ENCODE data around the gene FUT8.

Gene FUT8

GRCh38 chr14:65496178-65496993, 83.9 kb downstream of the FUT8 start:
- DNase-seq: no peak

DNA sequence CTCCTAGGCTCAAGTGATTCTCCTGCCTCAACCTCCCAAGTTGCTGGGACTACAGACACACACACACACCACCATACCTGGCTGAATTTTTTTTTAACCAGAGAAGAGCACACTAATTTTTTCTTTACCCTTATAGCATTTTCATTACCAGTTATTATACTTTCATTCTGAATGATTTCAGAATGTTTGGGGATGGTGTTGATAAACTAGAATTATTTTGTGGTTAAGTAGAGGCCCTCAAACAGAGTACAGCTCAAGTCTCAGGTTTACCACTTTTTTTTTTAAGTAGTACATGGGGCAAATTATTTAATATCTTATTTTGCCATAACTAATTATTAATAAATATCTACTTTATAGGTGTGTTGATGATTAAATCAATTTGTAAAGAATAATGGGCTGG, 86.6 kb downstream of the FUT8 start:
- no peak for DNase-seq

- DNase-seq: no peak
Measured at GRCh38 chr14:65500075-65500474, 87.5 kb downstream of the FUT8 start.

GRCh38 chr14:65501328-65501727, 88.8 kb downstream of the FUT8 start:
- DNase-seq: no peak

GRCh38 chr14:65502676-65503124, 90.2 kb downstream of the FUT8 start:
- no peak for DNase-seq

- DNase-seq: no peak
Measured at GRCh38 chr14:65503771-65504170, 91.2 kb downstream of the FUT8 start.

- DNase-seq: no peak
Measured at GRCh38 chr14:65506801-65507200, 94.3 kb downstream of the FUT8 start.

DNA sequence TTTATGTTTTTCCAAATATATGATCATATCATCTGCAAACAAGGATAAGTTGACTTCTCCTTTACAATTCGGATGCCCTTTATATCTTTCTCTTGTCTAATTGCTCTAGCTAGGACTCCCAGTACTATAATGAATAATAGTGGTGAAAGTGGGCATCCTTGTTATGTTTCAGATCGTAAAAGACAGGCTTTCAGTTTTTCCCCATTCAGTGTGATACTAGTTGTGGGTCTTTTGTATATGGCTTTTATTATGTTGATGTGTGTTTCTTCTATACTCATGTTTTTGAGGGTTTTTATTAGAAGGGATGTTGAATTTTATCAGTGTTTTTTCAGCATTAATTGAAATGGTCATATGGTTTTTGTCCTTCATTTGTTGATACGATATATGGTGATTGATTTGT, 97.3 kb downstream of the FUT8 start:
- DNase-seq: no peak

- no peak for DNase-seq
Measured at GRCh38 chr14:65513671-65514070, 101.1 kb downstream of the FUT8 start.

DNA sequence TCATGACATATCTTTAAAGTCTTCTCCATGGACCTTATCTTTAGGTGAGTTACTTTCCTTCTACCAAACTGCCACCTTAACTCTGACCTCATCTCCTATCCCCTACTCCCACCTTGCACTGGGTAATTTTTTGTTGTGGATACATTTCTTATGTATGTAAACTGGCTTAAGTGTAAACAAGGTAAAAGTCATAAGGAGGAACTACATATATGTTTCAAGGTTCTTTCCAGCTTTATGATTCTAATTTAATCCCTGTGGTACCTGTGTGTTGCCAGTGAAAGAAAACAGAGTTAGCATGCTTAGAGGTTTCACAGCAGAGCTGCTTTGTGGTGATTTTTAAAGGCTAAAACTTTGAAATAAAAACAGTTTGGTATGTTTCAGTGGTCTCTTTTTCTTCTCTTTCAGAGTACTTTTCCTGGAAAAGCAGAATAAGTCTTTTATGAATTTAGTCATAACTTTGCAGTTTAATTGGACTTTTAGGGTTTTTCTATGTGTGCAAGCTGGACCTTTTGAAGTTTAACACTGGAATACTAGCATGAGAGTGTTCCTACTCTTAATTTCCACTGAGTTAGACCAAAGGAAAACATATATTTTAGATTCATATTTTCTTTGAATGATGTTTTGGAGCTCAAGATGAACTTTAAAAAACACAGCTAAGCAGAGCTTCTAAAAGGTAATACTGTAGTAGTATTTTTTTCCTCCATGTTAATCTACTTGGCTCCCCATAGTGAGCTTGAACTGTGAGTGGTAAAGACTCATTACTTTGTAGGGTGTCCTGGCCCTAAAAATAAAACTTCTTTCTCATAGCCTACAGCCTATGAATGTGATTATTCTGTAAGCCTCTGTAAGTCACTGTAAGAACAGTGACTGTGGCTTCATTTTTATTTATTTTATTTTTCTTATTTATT, 105.4 kb downstream of the FUT8 start:
- DNase-seq: no peak

DNA sequence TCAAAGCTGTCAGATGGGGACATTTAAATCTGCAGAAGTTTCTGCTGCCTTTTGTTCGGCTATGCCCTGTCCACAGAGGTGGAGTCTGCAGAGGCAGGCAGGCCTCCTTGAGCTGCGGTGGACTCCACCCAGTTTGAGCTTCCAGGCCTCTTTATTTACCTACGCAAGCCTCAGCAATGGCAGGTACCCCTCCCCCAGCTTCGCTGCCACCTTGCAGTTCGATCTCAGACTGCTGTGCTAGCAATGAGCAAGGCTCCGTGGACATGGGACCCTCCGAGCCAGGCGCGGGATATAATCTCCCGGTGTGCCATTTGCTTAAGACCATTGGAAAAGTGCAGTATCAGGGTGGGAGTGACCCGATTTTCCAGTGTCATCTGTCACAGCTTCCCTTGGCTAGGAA, 115.5 kb downstream of the FUT8 start:
- no peak for DNase-seq

DNA sequence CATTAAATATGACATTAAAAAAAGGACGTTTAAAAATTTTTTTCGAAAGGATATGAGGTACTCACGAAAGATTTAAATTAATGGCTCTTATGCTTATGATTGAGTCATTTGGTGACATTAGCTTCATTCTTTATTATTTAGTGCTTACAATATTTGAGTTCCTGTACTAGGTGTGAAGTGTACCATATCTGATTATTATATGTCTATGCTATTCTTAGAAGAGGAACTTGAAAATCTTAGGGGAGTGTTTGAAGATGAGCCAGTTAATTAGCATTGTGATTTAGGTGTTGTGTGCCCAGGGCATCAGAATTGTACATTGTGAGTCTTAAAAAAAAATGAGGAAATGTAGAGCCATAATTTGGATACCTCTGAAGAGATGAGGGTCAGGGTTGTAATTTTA, 118.6 kb downstream of the FUT8 start:
- no peak for DNase-seq

DNA sequence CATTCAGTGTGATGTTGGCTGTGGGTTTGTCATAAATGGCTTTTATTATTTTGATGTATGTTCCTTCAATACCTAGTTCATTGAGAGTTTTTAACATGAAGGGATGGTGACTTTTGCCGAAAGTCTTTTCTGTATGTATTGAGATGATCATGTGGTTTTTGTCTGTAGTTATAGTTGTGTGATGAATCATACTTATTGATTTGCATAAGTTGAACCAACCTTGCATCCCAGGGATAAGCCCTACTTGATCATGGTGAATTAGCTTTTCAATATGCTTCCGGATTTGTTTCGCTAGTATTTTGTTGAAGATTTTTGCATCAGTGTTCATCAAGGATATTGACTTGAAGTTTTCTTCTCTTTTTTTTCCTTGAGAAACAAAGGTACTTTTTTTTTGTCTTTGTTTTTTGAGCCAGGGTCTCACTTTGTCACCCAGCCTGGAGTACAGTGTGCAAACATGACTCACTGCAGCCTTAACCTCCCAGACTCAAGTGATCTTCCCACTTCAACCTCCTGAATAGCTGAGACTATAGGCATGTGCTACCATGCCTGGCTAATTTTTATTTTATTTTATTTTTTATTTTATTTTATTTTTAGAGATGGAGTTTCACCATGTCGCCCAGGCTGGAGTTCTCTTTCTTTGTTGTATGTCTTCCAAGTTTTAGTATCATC, 121.3 kb downstream of the FUT8 start:
- DNase-seq: no peak

GRCh38 chr14:65536781-65537423, 124.4 kb downstream of the FUT8 start:
- DNase-seq: no peak

DNA sequence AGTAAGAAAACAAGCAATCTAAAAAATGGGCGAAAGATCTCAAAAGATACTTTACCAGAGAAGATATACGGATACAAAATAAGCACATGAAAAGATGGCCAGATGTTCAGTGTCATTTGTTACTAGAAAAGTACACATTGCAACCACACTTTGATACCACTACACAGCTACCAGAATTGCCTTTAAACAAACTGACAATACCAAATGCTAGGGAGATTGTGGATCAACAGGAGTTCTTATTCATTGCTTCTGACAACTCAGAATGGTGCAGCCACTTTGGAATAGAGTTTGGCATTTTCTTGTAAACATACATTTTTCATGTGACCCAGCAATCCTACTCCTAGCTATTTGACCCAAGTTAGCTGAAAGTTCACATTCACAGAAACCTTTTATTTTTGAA, 136.3 kb downstream of the FUT8 start:
- DNase-seq: no peak

- no peak for DNase-seq
Measured at GRCh38 chr14:65549429-65549828, 136.9 kb downstream of the FUT8 start.

GRCh38 chr14:65550779-65551643, 138.5 kb downstream of the FUT8 start:
- no peak for DNase-seq

DNA sequence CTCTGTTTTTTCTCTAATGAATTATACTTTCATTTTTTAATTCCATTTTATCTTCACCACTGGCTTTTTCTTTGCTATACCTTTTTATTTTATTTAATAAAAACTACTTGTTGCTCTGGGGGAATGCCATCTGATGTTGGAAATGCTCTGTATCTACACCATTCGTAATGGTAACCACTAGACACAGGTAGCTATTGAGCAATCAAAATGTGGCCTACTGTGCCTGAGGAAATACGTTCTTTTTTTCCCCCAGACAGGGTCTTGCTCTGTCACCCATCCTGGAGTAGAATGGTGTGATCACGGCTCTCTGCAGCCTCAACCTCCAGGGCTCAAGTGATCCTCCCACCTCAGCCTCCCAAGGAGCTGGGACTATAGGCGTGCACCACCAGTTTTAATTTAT, 140.2 kb downstream of the FUT8 start:
- no peak for DNase-seq

DNA sequence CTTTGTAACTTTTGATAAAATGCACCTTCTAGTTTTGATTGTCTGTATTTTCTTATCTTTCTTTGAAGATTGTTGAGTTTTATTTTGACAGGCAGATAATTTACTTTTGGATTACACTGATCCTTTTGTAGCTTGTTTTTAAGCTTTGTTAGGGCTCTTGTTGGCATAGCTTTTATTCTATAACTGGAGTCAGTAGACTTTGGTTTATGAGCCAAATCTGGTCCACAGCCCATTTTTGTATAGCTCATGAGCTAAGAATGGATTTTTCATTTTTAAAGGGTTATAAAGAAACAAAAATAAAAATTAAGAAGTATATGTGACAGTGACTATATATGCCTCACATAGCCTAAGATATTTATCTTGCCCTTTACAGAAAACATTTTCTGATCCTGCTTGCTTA, 142.3 kb downstream of the FUT8 start:
- DNase-seq: no peak

DNA sequence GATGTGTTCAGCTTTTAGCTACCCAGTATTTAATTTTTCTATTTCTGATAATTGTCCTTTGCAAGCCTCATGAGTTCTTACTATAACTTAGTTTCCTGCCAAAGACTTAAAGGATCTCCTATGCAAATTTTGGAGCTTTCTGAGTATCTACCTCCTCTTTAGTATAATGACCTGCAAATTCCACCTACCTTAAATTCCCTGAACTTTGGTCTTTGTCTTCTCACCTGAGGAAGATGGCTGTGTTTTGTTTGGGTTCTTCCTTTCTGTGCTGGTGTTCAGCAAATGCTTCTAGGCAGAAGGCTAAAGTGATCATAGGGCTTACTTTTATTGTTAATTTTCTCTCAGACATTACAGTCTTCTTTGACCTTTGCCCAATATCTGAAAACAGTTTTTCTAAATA, 142.8 kb downstream of the FUT8 start:
- no peak for DNase-seq

DNA sequence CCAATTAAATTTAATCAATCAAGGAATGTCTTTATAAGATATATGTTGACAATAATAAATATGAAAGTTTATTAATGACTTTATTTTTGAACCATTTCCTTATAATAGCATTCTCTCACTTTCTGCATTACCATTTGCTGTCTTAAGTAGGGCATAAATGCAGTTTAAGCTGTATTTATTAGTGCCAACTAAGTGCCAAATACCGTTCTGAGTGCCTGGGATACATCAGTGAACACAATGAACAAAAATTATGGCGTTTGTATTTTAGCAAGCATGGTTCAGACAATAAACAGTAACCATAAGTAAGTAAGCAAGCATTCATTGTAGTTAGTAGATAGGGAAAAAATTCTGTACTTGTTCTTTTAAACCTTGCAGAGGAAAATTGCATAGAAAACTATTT, 145.8 kb downstream of the FUT8 start:
- no peak for DNase-seq

Measured in retina (tissue), 1 donor.